GM12873 (cell line): ENCODE results near the gene THUMPD3.

Experiments
- TF ChIP-seq, protein P1 (sequence below): IDR thresholded peaks from 2 replicates; pipeline ENCODE4 v1.5.1; 2012; ENCODE audit warnings: low read depth, mild to moderate bottlenecking, moderate library complexity, low read length, control low read depth; ENCODE audit not compliant: insufficient read depth; ENCODE audit errors: missing control alignments

THUMPD3 gene

DNA sequence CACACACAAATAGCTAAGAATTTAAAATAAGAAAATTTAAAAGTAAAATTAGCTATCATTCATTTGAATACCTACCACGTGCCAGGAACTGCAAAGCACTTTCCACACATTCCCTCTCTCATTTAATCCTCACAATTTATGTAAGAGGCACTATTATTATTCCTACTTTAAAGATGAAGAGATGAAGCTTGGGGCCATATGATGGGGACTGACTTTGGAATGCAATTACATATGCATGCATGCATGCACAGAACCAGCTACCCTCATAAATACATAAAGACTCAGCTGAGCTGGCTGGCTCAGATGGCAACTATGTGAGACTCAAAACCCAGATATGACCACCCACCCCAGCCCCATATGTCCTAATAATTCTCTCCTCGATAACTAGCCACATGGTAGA lies 31.7 kb upstream of the THUMPD3 start:
- TF ChIP-seq, protein P1, sequence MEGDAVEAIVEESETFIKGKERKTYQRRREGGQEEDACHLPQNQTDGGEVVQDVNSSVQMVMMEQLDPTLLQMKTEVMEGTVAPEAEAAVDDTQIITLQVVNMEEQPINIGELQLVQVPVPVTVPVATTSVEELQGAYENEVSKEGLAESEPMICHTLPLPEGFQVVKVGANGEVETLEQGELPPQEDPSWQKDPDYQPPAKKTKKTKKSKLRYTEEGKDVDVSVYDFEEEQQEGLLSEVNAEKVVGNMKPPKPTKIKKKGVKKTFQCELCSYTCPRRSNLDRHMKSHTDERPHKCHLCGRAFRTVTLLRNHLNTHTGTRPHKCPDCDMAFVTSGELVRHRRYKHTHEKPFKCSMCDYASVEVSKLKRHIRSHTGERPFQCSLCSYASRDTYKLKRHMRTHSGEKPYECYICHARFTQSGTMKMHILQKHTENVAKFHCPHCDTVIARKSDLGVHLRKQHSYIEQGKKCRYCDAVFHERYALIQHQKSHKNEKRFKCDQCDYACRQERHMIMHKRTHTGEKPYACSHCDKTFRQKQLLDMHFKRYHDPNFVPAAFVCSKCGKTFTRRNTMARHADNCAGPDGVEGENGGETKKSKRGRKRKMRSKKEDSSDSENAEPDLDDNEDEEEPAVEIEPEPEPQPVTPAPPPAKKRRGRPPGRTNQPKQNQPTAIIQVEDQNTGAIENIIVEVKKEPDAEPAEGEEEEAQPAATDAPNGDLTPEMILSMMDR, result no peak

DNA sequence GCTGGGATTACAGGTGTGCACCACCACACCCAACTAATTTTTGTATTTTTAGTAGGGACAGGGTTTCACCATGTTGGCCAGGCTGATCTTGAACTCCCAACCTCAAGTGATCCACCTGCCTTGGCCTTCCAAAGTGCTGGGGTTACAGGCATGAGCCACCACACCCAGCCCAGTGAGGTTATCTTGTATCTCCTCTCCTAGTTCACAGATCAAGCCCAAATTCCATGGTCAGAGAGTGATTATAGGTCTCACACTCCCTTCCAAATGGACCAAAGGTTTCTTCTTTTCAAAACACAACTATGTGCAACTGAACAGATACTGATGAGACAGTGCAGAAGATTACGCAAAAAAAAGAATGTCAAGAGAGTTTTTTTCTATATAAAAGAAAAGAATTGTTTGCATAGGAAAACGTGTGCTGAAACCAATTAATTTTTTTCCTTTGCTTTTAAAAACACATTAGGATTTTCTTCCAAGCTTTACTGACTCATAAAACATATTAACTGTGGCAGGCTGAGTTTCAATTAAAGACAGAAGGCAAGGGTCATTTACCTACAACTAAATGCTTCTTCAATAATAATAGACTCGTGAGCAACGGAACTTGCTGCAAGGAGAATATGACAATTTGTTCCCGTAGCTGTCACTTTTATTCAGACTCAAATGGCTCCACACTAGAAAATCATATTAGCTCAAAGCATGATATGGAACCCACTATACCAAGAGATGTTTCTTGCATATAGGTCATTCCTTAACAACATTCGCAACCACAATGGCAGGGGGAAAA lies 30.4 kb upstream of the THUMPD3 start:
- TF ChIP-seq, protein P1, result no peak

DNA sequence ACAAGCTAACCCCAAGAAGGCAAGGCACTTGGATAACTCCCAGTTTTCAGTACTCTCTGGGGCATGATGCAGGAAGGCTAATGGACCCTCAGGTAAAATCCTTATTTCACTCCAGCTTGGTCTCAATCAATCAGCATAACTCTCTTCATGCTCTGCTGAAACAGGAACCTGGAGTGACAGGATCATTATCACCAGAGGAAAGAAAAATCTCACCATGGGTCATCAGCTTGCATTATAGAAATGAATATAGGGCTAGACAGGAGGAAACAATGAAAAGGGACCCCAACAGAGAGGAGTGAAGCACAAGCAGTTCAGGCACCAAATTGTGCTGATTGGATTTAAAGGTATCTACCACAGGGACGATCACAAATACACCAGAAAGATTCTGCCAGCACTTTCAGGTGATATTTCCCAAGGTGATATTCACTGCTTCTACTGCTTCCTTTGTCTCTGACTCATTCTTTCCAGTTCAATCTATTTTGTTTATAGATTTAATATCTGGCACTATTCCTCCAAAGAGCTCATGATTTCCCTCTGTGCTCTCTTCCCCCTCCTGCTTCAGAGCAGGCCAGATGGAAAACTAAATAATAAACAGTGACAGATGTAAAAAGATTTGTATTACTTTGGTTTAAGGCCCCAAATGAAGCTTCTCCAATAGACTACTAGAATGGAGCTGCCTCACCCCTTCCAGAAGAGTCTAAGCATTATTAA lies 22.9 kb upstream of the THUMPD3 start:
- TF ChIP-seq, protein P1, result no peak

DNA sequence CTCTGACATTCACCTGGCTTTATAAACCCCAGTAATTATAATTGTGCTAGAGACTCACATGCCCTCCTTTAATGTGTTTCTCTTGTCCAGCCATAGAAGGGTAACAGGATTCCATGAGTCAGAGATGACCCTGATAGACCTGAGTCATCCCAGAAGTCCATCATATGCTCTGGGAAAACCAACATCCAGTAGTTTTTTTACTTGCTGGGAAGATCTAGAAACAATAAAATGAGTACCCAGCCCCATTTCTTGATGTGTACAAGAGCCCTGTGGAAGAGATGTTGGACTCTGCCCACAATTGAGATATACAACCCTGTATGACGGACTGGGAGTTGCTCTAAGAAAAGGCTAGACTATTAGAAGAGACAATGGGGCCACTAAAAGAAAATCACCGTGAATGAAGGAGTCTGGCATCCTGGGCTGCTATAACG lies 22.4 kb upstream of the THUMPD3 start:
- TF ChIP-seq, protein P1, result no peak

DNA sequence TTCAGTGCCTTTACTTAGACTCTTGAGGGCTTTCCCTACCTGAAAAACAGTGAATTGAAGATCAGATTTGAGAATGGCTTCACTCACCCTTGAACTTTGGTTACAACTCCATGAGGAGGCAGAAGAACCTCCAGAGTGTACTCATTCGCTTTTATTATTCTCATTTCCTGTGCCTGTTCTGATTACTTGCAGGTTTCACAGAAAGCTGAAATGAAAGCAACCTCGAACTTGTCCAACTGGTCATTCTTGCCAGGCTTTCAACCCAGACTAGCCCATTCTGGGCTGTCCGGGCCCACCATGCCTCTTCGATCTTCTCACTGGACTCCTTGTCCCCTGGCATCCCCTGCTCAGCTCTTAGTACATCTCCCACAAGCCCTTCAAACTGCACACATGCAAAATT lies 20.2 kb upstream of the THUMPD3 start:
- TF ChIP-seq, protein P1, result no peak

DNA sequence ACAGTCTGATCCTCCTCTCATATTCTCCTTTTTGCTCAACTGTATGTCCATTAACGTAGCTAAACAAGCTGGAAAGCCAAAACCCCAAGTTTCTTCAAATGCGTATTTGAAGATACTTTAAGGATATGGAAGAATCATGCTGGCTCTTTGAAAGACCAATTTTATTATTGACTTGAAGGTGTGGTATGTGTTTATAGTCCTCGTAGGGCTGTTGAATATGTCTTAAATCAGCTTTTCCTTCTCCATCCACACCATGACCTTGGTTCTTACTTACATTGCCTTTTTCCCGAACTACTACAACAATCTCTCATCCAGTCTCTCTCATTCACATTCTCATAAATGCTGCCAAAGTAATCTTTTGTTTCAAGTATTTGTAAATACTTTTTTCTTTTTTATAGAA lies 19.7 kb upstream of the THUMPD3 start:
- TF ChIP-seq, protein P1, result no peak

DNA sequence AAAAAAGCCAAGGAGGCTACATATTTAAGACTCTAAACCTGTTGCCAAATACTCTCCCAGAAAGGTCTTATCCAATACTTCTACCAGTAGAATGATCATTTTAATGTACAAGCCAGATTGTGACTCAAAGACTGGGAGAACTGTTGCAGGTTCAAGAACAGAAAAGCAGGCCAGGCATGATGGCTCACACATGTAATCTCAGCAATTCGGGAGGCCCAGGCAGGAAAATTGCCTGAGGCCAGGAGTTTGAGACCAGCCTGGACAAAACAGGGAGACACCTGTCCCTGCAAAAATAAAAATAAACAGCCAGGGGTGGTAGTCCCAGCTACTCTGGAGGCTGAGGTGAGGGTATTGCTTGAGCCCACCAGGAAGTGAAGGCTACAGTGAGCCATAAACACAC lies 17.8 kb upstream of the THUMPD3 start:
- TF ChIP-seq, protein P1, result no peak
